ENCODE data around the gene RYR1. TPM values are rescaled to one million over a fixed set of nuclear protein-coding genes. Genes with fewer than 3 reads are reported as not detected.

RYR1 gene
- total and polyA plus RNA-seq, 2 donors (not counting 1 experiment from before 2014, with no cell fraction given) = 0.43 to 3.8 TPM

- Histone ChIP-seq H3K27me3 (replicated peaks in 1 of 4; ENCODE audit: control extremely low read depth in 1 of 4, control insufficient read depth in 3 of 4, insufficient read depth in 4 of 4, low read length in 3 of 4) (peaks cover 0 to 48% (median 23%) of the 10 kb centered on the region in 4 experiments), H3K4me3 (ENCODE audit: control extremely low read depth in 1 of 5, extremely low read depth in 1 of 5, insufficient read depth in 1 of 5, low read depth in 2 of 5, low read length in 4 of 5) (peak overlapping the region in 4 of 5 experiments; percentile 12 to 57 (median 30)), H3K27ac (ENCODE audit: low read length in 2 of 2) (no peak overlapping the region), H3K9me3 (ENCODE audit: control extremely low read depth in 1 of 3, control insufficient read depth in 2 of 3, insufficient read depth in 1 of 3, low read length in 2 of 3) (peaks cover 0 to 11% (median 0%) of the 10 kb centered on the region in 3 donors), H3K9ac (ENCODE audit: low read length) (peak overlapping the region; percentile 56), H2AFZ (ENCODE audit: insufficient read depth, low read depth, low read length, poor library complexity, severe bottlenecking) (peak overlapping the region; percentile 71), H3K36me3 (replicated peaks in 1 of 2; ENCODE audit: control extremely low read depth in 1 of 2, control insufficient read depth in 1 of 2, extremely low read depth in 1 of 2, insufficient read depth in 2 of 2, low read length in 1 of 2) (no peaks in the 10 kb centered on the region), H3K4me2 (replicated peaks; ENCODE audit: low read depth, low read length, poor library complexity, severe bottlenecking) (peak overlapping the region; percentile 77), H3K4me1 (ENCODE audit: control insufficient read depth in 2 of 2, insufficient read depth in 2 of 2, low read length in 2 of 2) (peaks cover 16 to 17% of the 10 kb centered on the region in 2 donors), H4K20me1 (ENCODE audit: control insufficient read depth, insufficient read depth, low read length, poor library complexity, severe bottlenecking) (no peaks in the 10 kb centered on the region), H3K79me2 (ENCODE audit: control insufficient read depth, insufficient read depth, low read length) (no peaks in the 10 kb centered on the region)
- Mint-ChIP-seq H3K4me3 (peak overlapping the region; percentile 70), H3K9me3 (ENCODE audit: insufficient read depth) (no peaks in the 10 kb centered on the region), H3K27ac (no peak overlapping the region), H3K4me1 (peaks cover 19% of the 10 kb centered on the region), H3K27me3 (peaks cover 43% of the 10 kb centered on the region)
- no peak for TF ChIP-seq CTCF (IDR thresholded peaks at IDR 0.05)
- no peak for TF ChIP-seq EZH2 (IDR thresholded peaks at IDR 0.05; ENCODE audit: borderline replicate concordance, insufficient read depth, low read depth, low read length, poor library complexity, severe bottlenecking)
- 10% methylated on average over 29 of the region's 30 CpGs for WGBS (ENCODE audit: insufficient coverage)
- intact Hi-C loops (cut with micrococcal nuclease) = no loop called here
- DNase-seq (peak; percentile 70), ATAC-seq (ENCODE audit: low read depth) (peak; percentile 68)
- CTCF ChIA-PET = interaction anchor here (2.1 kb wide), 1 partner anchor 8 kb away, joined by 9 read pairs; the partner anchor contains the start of gene FAM98C
- POLR2A ChIA-PET = interaction anchor here (1.1 kb wide), 1 partner anchor 9 kb away, joined by 3 read pairs; no protein-coding TSS in a partner anchor
Measured at GRCh38 chr19:38394488-38394887, 39.0 kb upstream of the RYR1 start.

DNA sequence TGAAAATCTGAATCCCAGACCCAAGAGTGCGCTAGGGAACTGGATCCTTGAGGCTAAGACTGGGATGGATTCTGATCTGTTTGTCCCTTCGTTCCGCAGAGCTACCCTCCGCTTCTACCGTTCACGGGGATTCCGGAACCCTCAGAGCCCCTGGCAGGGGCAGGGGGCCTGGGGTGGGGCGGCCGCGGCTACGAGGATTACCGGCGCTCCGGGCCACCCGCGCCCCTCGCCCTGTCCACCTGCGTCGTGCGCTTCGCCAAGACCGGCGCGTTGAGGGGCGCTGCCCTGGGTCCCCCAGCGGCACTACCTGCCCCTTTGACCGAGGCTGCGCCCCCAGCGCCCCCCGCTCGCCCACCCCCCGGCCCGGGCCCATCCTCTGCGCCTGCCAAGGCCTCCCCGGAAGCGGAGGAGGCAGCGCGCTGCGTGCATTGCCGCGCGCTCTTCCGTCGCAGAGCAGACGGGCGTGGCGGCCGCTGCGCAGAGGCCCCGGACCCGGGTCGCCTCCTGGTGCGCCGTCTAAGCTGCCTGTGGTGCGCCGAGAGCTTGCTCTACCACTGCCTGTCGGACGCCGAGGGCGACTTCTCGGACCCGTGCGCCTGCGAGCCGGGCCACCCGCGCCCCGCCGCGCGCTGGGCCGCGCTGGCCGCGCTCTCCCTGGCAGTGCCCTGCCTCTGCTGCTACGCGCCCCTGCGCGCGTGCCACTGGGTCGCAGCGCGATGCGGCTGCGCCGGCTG is 37.9 kb upstream of the RYR1 start:
- Mint-ChIP-seq H3K9me3 (ENCODE audit: insufficient read depth) (no peaks in the 10 kb centered on the region), H3K4me3 (peak overlapping the region; percentile 70), H3K27ac (no peak overlapping the region), H3K4me1 (peaks cover 14% of the 10 kb centered on the region), H3K27me3 (peaks cover 45% of the 10 kb centered on the region)
- H3K9me3 ChIP-seq (ENCODE audit: control extremely low read depth in 1 of 3, control insufficient read depth in 2 of 3, insufficient read depth in 1 of 3, low read length in 2 of 3) = peaks cover 0 to 11% (median 0%) of the 10 kb centered on the region in 3 donors
- H3K27me3 ChIP-seq (replicated peaks in 1 of 4; ENCODE audit: control extremely low read depth in 1 of 4, control insufficient read depth in 3 of 4, insufficient read depth in 4 of 4, low read length in 3 of 4) = peaks cover 0 to 46% (median 22%) of the 10 kb centered on the region in 4 experiments
- intact Hi-C loops (cut with micrococcal nuclease) = no loop called here
- H3K4me1 ChIP-seq (ENCODE audit: control insufficient read depth in 2 of 2, insufficient read depth in 2 of 2, low read length in 2 of 2) = peaks cover 16 to 17% of the 10 kb centered on the region in 2 donors
- H3K4me3 ChIP-seq (ENCODE audit: control extremely low read depth in 1 of 5, extremely low read depth in 1 of 5, insufficient read depth in 1 of 5, low read depth in 2 of 5, low read length in 4 of 5) = peak overlapping the region in 4 of 5 experiments; percentile 4 to 57 (median 43)
- H4K20me1 ChIP-seq (ENCODE audit: control insufficient read depth, insufficient read depth, low read length, poor library complexity, severe bottlenecking) = no peaks in the 10 kb centered on the region
- peak overlapping the region; percentile 56 for H3K9ac ChIP-seq (ENCODE audit: low read length)
- TF ChIP-seq EZH2 (IDR thresholded peaks at IDR 0.05; ENCODE audit: borderline replicate concordance, insufficient read depth, low read depth, low read length, poor library complexity, severe bottlenecking) (no peak), CTCF (IDR thresholded peaks at IDR 0.05) (no peak)
- no peaks in the 10 kb centered on the region for H3K36me3 ChIP-seq (replicated peaks in 1 of 2; ENCODE audit: control extremely low read depth in 1 of 2, control insufficient read depth in 1 of 2, extremely low read depth in 1 of 2, insufficient read depth in 2 of 2, low read length in 1 of 2)
- CTCF ChIA-PET = interaction anchor here (0.6 kb wide), 2 partner anchors 144 to 238 kb away, joined by 3 to 5 read pairs; no protein-coding TSS in a partner anchor
- H3K79me2 ChIP-seq (ENCODE audit: control insufficient read depth, insufficient read depth, low read length) = no peaks in the 10 kb centered on the region
- ATAC-seq (ENCODE audit: low read depth) = peak; percentile 63
- DNase-seq = peak; percentile 55
- no peak overlapping the region for H3K27ac ChIP-seq (ENCODE audit: low read length in 2 of 2)
- WGBS (ENCODE audit: insufficient coverage) = 11% methylated on average over 84 of the region's 86 CpGs
- POLR2A ChIA-PET = interaction anchor here (1.1 kb wide), 1 partner anchor 8 kb away, joined by 3 read pairs; no protein-coding TSS in a partner anchor
- peak overlapping the region; percentile 77 for H3K4me2 ChIP-seq (replicated peaks; ENCODE audit: low read depth, low read length, poor library complexity, severe bottlenecking)
- H2AFZ ChIP-seq (ENCODE audit: insufficient read depth, low read depth, low read length, poor library complexity, severe bottlenecking) = peak overlapping the region; percentile 71

Measured in B cell (primary cell).